ENCODE results near the gene MSL1. TPM values are rescaled to one million over a fixed set of nuclear protein-coding genes. Genes with fewer than 3 reads are reported as not detected.

Gene MSL1
- total and polyA plus RNA-seq, 7 donors = 29.4 to 92.2 (median 54.6) TPM

DNA sequence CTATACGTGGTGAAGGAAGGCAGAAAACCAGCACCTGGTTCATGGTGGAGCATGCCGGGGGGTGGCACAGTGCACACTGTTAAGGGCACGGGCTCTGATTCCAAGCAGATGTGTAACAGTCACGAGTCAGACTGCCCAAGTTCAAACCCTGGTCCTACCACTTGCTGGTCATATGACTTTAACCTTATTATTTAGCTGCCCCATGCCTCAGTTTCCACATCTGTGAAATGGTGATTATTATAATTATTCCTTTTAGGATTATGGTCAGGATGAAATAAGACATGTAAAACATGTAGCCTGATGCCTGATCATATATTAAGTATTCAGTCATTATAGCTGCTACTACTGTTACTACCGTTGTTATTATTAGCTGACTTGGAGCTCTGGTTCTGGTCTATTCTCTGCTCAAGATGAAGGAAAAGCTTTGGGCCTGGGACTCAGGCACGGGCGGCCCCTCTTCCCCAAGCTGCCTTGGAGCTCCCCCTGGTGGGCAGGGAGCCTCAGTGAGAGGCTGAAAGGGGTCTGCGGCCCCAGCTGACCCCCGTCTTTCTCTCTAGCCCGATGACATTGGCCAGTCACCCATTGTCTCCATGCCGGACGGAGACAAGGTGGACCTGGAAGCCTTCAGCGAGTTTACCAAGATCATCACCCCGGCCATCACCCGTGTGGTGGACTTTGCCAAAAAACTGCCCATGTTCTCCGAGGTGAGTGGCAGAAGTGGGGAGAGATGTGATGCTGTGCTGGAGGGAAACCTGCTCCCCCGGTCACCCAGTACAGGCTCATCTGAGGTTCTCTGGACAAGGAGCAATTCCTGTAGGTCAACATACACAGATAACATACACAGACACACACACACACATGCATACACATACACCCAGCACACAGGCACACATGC lies 35.4 kb upstream of the MSL1 start:
- intact Hi-C loops (cut with DNase I) = loop anchor here (2.0 kb wide), 1 partner anchor 24 kb away; the partner anchor contains the start of gene THRA
- Histone ChIP-seq H3K36me3 (peaks cover 38 to 79% (median 59%) of the 10 kb centered on the region in 4 donors), H3K4me3 (no peak overlapping the region), H3K9me3 (no peaks in the 10 kb centered on the region), H3K4me1 (peaks cover 0 to 43% (median 37%) of the 10 kb centered on the region in 4 donors), H3K27ac (peak overlapping the region; percentile 21 to 100 (median 69)), H3K27me3 (no peaks in the 10 kb centered on the region)
- DNase-seq = no peak
- 63 to 68% methylated on average over 17 of the region's 17 CpGs for WGBS, 2 donors
- TF ChIP-seq, protein P1, sequence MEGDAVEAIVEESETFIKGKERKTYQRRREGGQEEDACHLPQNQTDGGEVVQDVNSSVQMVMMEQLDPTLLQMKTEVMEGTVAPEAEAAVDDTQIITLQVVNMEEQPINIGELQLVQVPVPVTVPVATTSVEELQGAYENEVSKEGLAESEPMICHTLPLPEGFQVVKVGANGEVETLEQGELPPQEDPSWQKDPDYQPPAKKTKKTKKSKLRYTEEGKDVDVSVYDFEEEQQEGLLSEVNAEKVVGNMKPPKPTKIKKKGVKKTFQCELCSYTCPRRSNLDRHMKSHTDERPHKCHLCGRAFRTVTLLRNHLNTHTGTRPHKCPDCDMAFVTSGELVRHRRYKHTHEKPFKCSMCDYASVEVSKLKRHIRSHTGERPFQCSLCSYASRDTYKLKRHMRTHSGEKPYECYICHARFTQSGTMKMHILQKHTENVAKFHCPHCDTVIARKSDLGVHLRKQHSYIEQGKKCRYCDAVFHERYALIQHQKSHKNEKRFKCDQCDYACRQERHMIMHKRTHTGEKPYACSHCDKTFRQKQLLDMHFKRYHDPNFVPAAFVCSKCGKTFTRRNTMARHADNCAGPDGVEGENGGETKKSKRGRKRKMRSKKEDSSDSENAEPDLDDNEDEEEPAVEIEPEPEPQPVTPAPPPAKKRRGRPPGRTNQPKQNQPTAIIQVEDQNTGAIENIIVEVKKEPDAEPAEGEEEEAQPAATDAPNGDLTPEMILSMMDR (IDR thresholded peaks at IDR 0.05) = peak; percentile 86 to 93 (median 90)
- TF ChIP-seq POLR2AphosphoS5 (IDR thresholded peaks at IDR 0.05) = peak in 3 of 4 donors; percentile 17 to 40 (median 17)
- no peak for TF ChIP-seq EP300 (IDR thresholded peaks at IDR 0.05)
- no peak for TF ChIP-seq POLR2A (IDR thresholded peaks at IDR 0.05)

DNA sequence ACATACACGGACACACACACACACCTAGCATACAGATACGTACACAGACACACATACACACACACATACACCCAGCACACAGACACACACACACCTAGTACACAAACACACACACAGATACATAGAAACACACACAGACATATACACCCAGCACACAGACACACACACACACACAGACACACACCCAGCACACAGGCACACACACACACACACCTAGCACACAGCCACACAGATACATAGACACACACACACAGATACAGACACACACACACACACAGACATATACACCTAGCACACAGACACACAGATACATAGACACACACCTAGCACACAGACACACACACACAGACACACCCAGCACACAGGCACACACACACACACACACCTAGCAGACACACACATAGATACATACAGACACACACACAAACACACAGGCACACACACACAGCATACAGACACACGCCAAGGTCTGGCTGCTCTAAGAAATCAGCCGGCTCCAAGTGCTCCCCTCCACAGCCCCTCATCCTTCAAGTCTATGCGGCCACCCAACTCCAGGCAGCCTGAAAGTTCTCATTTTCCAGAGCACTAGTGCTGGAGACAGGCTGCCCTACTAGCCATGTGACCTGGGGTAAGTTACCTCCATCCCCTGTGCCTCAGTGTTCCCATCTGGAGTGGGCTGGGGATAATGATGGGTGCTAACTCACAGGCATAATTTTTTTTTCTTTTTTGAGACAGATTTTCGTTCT lies 34.5 kb upstream of the MSL1 start:
- Histone ChIP-seq H3K4me1 (peaks cover 0 to 51% (median 46%) of the 10 kb centered on the region in 4 donors), H3K27me3 (no peaks in the 10 kb centered on the region), H3K27ac (peak overlapping the region in 3 of 4 donors; percentile 65 to 100 (median 99)), H3K36me3 (peaks cover 38 to 73% (median 59%) of the 10 kb centered on the region in 4 donors), H3K9me3 (no peaks in the 10 kb centered on the region), H3K4me3 (no peak overlapping the region)
- DNase-seq = no peak
- no peak for TF ChIP-seq POLR2A (IDR thresholded peaks at IDR 0.05)
- TF ChIP-seq, protein P1 (IDR thresholded peaks at IDR 0.05) = no peak
- TF ChIP-seq EP300 (IDR thresholded peaks at IDR 0.05) = no peak
- TF ChIP-seq POLR2AphosphoS5 (IDR thresholded peaks at IDR 0.05) = no peak
- WGBS, 2 donors = 86% methylated on average over 6 of the region's 6 CpGs
- intact Hi-C loops (cut with DNase I) = loop anchor here (2.0 kb wide), 1 partner anchor 24 kb away; the partner anchor contains the start of gene THRA

DNA sequence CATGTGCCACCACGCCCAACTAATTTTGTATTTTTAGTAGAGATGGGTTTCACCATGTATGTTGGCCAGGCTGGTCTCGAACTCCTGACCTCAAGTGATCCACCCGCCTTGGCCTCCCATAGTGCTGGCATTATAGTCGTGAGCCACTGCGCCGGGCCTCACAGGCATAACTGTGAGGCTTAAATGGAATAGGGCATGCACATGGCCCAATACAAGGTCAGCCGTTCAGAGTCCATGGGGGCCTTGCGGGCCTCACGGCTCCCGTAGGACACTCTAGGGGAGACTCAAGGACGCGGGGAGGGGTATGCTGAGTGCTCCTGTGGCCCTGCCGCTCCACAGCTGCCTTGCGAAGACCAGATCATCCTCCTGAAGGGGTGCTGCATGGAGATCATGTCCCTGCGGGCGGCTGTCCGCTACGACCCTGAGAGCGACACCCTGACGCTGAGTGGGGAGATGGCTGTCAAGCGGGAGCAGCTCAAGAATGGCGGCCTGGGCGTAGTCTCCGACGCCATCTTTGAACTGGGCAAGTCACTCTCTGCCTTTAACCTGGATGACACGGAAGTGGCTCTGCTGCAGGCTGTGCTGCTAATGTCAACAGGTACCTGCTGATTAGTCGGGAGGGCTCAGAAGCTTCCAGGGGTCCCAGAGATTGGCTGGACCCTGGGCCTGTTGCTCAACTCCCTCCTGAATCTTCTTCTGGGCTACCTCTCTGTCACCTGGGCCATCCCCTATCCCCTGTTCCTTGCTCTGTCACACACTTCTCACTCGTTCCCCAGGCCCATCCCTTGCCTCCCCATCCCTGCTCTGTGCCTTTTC lies 33.7 kb upstream of the MSL1 start:
- Histone ChIP-seq H3K4me3 (no peak overlapping the region), H3K36me3 (peaks cover 40 to 78% (median 62%) of the 10 kb centered on the region in 4 donors), H3K4me1 (peaks cover 0 to 60% (median 55%) of the 10 kb centered on the region in 4 donors), H3K9me3 (no peaks in the 10 kb centered on the region), H3K27ac (peak overlapping the region in 3 of 4 donors; percentile 98 to 100 (median 99)), H3K27me3 (no peaks in the 10 kb centered on the region)
- TF ChIP-seq EP300 (IDR thresholded peaks at IDR 0.05) = no peak
- no peak for TF ChIP-seq POLR2AphosphoS5 (IDR thresholded peaks at IDR 0.05)
- TF ChIP-seq, protein P1 (IDR thresholded peaks at IDR 0.05) = no peak
- no peak for TF ChIP-seq POLR2A (IDR thresholded peaks at IDR 0.05)
- intact Hi-C loops (cut with DNase I) = loop anchor here (2.0 kb wide), 1 partner anchor 25 kb away; the partner anchor contains the start of gene THRA
- no peak for DNase-seq
- WGBS, 2 donors = 92 to 93% methylated on average over 28 of the region's 28 CpGs

All from sigmoid colon (tissue), 7 donors.